GM21576 (cell line): Measurements from ENCODE around the gene FBXL19.

Source experiments
- ATAC-seq: cut with Tn5 transposase; IDR thresholded peaks from one replicate; pipeline ENCODE4 v1.9.1; 2021; ENCODE audit warnings: mild to moderate bottlenecking, moderate library complexity; ENCODE audit not compliant: unreplicated experiment

Gene FBXL19

GRCh38 chr16:30961384-30961783, 38.0 kb downstream of the FBXL19 start:
- no peak for ATAC-seq

DNA sequence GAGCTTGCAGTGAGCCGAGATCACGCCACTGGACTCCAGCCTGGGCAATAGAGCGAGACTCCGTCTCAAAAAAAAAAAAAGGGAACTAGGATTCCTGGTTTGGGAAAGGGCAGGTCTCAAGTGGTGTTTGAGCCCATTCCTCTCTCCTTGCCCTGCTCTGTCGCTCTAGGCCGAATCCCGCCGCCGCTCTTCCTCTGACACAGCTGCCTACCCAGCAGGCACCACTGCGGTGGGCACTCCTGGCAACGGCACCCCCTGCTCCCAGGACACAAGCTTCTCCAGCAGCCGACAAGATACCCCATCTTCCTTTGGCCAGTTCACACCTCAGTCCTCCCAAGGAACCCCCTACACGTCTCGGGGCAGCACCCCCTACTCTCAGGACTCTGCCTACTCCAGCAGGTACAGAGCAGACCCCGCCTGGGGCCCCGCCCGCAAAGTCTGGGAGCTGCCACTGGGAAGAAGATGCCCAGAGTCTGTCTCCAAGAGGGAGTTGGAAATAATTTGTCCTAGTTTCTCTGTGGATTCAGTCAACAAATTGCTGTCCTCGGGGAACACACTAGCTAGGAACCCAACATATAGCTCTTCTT, 40.6 kb downstream of the FBXL19 start:
- ATAC-seq = no peak

- ATAC-seq = no peak
Measured at GRCh38 chr16:30964574-30965226, 41.3 kb downstream of the FBXL19 start.

DNA sequence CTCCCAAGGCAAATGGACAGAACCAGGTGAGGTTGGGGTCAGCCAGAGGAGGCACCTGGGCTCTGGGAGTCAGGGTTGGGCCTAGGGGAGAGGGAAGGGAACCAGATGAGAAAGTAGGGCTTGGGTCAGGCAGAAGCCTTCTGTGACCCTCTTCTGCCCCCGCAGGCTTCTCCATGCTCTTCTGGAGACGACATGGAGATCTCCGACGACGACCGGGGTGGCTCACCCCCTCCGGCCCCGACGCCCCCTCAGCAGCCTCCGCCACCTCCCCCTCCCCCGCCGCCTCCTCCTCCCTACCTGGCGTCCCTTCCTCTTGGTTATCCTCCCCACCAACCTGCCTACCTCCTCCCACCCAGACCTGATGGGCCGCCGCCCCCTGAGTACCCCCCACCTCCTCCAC, 42.1 kb downstream of the FBXL19 start:
- no peak for ATAC-seq

GRCh38 chr16:30966033-30966619, 42.8 kb downstream of the FBXL19 start:
- no peak for ATAC-seq

DNA sequence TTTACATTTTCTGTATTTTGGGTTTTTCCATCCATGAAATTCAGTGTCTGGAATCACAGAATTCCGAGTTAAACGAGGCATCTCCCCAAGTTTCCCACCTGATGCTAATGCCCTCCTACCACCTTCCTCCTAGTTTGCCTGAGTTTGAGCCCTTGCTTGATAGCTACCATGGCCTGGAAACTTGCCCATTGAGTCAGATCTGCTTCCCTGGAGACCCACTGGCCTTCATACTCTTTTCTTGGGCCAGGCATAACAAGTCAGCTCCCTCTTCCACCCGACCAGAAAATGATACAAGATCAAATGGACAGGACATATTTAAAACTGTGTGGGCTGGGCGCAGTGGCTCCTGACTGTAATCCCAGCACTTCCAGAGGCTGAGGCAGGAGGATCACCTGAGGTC, 44.4 kb downstream of the FBXL19 start:
- no peak for ATAC-seq

DNA sequence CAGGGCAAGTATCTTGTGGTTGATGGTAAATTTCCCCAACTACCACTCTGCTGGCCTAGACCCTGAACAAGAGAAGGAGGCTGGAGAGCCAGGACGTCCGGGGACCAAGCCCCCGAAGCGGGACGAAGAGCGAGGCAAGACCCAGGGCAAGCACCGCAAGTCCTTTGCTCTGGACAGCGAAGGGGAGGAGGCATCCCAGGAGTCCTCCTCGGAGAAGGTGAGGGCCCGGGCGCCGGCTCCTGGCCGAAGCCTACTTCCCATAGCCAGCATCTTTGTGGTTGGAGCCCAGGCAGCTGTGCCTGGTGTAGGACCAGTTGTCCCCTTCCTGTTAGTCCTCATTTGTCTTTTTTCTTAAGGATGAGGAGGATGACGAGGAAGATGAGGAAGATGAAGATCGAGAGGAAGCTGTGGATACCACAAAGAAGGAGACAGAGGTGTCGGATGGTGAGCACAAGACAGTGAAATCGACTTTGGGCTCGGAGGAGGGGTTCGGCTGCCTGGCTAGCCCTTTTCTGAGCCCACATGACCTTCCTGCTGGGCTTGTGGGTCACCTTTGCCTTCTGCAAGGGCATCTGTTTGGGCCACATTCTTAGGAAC, 46.0 kb downstream of the FBXL19 start:
- no peak for ATAC-seq

DNA sequence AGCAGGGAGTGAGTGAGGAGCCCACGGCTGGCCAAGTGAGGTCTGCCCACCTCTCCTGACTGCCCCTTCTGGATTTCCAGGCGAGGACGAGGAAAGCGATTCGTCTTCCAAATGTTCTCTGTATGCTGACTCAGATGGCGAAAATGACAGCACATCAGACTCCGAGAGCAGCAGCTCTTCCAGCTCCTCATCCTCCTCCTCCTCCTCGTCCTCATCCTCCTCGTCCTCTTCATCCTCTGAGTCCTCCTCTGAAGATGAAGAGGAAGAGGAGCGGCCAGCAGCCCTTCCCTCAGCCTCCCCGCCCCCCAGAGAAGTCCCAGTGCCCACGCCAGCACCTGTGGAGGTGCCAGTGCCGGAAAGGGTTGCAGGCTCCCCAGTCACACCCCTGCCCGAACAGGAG, 47.9 kb downstream of the FBXL19 start:
- ATAC-seq = no peak

- ATAC-seq = no peak
Measured at GRCh38 chr16:30972872-30973271, 49.5 kb downstream of the FBXL19 start.

- no peak for ATAC-seq
Measured at GRCh38 chr16:30974348-30974747, 51.0 kb downstream of the FBXL19 start.

DNA sequence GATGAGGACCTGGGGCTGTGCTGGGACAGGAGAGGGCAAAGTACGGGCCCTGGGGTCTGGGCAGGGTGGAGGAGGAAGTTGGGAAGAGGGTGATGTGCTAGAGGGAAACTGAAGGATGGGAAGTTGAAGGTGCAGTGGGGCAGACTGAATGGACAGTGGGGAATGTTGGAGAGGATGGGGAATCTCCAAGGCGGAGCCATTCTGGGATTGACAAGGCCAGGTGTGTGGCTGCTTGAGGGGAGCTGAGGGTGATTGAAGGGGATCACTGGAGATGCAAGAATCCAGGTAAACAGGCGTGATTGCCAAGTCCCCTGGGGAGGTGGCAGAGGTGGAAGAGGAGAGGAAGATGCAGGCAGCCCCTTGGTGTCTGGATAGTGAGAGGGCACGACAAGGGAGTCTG, 53.1 kb downstream of the FBXL19 start:
- no peak for ATAC-seq

GRCh38 chr16:30977502-30977901, 54.1 kb downstream of the FBXL19 start:
- no peak for ATAC-seq

DNA sequence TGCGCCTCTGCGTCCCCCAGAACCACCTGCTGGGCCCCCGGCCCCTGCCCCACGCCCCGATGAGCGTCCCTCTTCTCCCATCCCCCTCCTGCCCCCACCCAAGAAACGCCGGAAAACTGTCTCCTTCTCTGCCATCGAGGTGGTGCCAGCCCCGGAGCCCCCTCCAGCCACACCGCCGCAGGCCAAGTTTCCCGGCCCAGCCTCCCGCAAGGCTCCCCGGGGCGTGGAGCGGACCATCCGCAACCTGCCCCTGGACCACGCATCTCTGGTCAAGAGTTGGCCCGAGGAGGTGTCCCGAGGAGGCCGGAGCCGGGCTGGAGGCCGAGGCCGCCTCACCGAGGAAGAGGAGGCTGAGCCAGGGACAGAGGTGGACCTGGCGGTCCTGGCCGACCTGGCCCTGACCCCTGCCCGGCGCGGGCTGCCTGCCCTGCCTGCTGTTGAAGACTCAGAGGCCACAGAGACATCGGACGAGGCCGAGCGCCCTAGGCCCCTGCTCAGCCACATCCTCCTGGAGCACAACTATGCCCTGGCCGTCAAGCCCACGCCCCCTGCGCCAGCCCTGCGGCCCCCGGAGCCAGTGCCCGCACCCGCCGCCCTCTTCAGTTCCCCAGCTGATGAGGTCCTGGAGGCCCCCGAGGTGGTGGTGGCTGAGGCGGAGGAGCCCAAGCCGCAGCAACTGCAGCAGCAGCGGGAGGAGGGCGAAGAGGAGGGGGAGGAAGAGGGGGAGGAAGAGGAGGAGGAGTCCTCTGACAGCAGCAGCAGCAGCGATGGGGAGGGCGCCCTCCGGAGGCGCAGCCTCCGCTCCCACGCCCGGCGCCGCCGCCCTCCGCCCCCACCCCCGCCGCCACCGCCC, 56.0 kb downstream of the FBXL19 start:
- no peak for ATAC-seq

GRCh38 chr16:30980023-30980371, 56.6 kb downstream of the FBXL19 start:
- ATAC-seq = no peak

DNA sequence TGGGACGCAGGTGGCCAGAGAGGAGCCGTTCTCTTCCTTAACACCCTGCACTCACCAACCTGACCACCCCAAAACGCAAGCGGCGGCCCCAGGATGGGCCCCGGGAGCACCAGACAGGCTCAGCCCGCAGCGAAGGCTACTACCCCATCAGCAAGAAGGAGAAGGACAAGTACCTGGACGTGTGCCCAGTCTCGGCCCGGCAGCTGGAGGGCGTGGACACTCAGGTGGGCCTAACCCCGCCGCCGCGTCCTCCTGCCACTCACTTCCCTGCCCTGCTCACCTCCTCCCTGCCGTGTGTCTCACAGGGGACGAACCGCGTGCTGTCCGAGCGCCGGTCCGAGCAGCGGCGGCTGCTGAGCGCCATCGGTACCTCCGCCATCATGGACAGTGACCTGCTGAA, 57.1 kb downstream of the FBXL19 start:
- no peak for ATAC-seq

GRCh38 chr16:30980959-30981358, 57.6 kb downstream of the FBXL19 start:
- ATAC-seq = no peak

DNA sequence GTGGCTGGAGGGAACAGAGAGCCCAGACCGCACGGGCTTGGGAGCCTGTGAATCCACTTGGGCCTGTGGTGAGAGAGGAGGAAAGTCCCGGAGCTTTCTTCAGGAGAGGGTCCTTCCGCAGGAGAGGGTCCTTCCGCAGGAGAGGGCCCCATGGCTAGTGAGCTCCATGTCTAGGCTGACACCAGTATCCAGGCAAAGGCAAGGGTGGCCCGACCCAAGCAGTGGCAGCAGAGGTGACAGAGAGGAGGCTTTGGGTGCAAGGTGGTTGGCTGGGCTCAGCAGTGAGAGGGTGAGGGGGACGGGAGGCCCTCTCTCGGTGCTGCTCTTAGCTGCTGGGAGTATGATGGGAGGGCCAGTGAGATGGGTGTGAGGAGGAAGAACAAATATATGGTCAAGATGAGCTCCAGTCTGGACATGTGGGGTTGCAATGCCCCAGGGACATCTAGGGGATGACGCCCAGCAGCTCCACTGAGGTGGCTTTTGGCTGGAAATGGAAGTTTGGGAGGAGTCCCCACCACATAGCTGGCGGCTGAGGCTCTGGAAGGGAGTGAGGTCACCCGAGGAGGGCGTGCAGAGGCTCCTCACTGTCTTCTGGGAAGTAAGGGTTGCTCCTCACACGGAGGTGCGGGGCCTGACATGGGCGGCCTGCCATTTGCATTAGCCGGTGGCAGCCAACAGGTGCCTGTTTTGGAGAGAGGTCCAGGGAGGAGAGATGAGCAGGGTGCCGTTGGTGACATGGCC, 59.3 kb downstream of the FBXL19 start:
- ATAC-seq = no peak

GRCh38 chr16:30983289-30983889, 60.0 kb downstream of the FBXL19 start:
- ATAC-seq = no peak

GRCh38 chr16:30983898-30984610, 60.7 kb downstream of the FBXL19 start:
- ATAC-seq = no peak
